Measurements from ENCODE around the gene ZBTB7B.

GRCh38 chr1:155014709-155015508 is 12.3 kb downstream of the ZBTB7B start:
- TF ChIP-seq CREB1 (IDR thresholded peaks at IDR 0.05; ENCODE audit: low read depth) (no peak), YY1 (IDR thresholded peaks at IDR 0.05; ENCODE audit: low read depth) (no peak), MAX (IDR thresholded peaks at IDR 0.05) (no peak)
- TF ChIP-seq, protein P1, sequence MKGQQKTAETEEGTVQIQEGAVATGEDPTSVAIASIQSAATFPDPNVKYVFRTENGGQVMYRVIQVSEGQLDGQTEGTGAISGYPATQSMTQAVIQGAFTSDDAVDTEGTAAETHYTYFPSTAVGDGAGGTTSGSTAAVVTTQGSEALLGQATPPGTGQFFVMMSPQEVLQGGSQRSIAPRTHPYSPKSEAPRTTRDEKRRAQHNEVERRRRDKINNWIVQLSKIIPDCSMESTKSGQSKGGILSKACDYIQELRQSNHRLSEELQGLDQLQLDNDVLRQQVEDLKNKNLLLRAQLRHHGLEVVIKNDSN (IDR thresholded peaks at IDR 0.05), result no peak
- TF ChIP-seq, protein P2, sequence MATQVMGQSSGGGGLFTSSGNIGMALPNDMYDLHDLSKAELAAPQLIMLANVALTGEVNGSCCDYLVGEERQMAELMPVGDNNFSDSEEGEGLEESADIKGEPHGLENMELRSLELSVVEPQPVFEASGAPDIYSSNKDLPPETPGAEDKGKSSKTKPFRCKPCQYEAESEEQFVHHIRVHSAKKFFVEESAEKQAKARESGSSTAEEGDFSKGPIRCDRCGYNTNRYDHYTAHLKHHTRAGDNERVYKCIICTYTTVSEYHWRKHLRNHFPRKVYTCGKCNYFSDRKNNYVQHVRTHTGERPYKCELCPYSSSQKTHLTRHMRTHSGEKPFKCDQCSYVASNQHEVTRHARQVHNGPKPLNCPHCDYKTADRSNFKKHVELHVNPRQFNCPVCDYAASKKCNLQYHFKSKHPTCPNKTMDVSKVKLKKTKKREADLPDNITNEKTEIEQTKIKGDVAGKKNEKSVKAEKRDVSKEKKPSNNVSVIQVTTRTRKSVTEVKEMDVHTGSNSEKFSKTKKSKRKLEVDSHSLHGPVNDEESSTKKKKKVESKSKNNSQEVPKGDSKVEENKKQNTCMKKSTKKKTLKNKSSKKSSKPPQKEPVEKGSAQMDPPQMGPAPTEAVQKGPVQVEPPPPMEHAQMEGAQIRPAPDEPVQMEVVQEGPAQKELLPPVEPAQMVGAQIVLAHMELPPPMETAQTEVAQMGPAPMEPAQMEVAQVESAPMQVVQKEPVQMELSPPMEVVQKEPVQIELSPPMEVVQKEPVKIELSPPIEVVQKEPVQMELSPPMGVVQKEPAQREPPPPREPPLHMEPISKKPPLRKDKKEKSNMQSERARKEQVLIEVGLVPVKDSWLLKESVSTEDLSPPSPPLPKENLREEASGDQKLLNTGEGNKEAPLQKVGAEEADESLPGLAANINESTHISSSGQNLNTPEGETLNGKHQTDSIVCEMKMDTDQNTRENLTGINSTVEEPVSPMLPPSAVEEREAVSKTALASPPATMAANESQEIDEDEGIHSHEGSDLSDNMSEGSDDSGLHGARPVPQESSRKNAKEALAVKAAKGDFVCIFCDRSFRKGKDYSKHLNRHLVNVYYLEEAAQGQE (IDR thresholded peaks at IDR 0.05; ENCODE audit: low read depth), result no peak

Data from Ishikawa (cell line).